HFFc6 (cell line): ENCODE measurements around the gene DGKA. TPM values are rescaled to one million over a fixed set of nuclear protein-coding genes. Genes with fewer than 3 reads are reported as not detected.

Experiments used
- DNase-seq: peaks from one replicate; pipeline ENCODE4 v3.0.0-alpha.2; 2018
- H3K27ac Mint-ChIP-seq: 2 replicates; pipeline ENCODE4 v1.8.0; 2020; ENCODE audit warnings: mild to moderate bottlenecking, mixed read lengths
- H3K27me3 Mint-ChIP-seq: 2 replicates; pipeline ENCODE4 v1.8.0; 2021; ENCODE audit warnings: mild to moderate bottlenecking, moderate library complexity, mixed read lengths; ENCODE audit not compliant: insufficient read depth
- H3K36me3 Mint-ChIP-seq: 2 replicates; pipeline ENCODE4 v1.8.0; 2021; ENCODE audit warnings: low read depth, mixed read lengths
- H3K4me1 Mint-ChIP-seq: 2 replicates; pipeline ENCODE4 v1.8.0; 2020; ENCODE audit warnings: low read depth, mixed read lengths
- H3K4me3 Mint-ChIP-seq: 2 replicates; pipeline ENCODE4 v1.8.0; 2020; ENCODE audit warnings: mild to moderate bottlenecking, moderate library complexity, mixed read lengths
- H3K9me3 Mint-ChIP-seq: 2 replicates; pipeline ENCODE4 v1.8.0; 2020; ENCODE audit warnings: mild to moderate bottlenecking, mixed read lengths
- long read RNA-seq: library from polyadenylated mRNA; unstranded; transcript quantifications from one replicate; pipeline ENCODE4 v2.0.0, GENCODE V29; 2019
- total RNA-seq, 6 experiments: library from RNA; stranded (reverse); fragmentation: NEBNext Ultra II Directional; extraction: Animal tissue kit (Norgen Biotek cat#: 25700); gene quantifications; 2 replicates in 1 of 6; 3 replicates in 5 of 6; pipeline ENCODE4 v1.2.3, GENCODE V29; 2021
- TF ChIP-seq, protein P1 (sequence below): fragments of 200-600 bp; sonication (generic); IDR thresholded peaks from 2 replicates; pipeline ENCODE4 v1.5.0; 2021; ENCODE audit warnings: antibody characterized with exemption, mild to moderate bottlenecking

The DGKA gene
- total RNA-seq: 10 to 100 TPM; 67.1 to 87.4 (median 79.6) TPM
- long read RNA-seq, transcript DGKA-202 (24 exons, 2,770 nt): major isoform, 5 of 46 reads
- long read RNA-seq, partial matches to known transcripts: 7 of 46 reads
- long read RNA-seq, other reads (novel, unspliced or antisense): 33 of 46 reads

DNA sequence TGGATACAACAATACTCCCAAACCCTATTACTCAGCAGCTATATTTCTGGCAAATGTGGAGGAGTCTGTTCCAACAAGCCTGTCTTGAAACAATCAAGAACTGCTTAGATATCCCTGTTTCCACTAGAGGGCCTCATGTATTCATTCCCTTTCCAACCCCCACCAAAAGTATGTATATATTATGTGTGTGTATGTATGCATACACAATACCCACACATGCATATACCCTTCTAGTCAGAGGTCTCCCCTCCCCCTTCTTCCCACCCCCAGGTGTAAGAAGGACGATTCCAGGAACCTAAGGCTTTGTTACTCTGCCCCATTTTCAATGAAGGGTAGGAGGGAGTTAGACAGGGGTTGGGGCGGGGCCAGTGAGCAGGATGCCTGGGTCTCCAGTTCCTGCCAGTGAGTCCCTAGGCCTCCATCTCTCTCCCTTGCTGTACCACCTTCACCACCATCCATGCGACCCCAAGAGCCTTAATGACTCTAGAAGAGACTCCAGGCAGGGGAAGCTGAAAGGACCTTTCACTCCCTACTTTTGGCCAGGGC is at the start of gene DGKA:
TSS of gene DGKA (plus strand) at position 392 of the 546 bp plus-strand sequence. CDS start 5,342 bp downstream, outside the sequence.
- H3K36me3 Mint-ChIP-seq: peaks cover 4% of the 10 kb centered on the region; the same call in 1 of the 2 replicates
- peaks cover 71% of the 10 kb centered on the region for H3K4me1 Mint-ChIP-seq
- DNase-seq: peak; percentile 71
- peak within 1 kb of the TSS; percentile 91 for H3K4me3 Mint-ChIP-seq
- TF ChIP-seq, protein P1, sequence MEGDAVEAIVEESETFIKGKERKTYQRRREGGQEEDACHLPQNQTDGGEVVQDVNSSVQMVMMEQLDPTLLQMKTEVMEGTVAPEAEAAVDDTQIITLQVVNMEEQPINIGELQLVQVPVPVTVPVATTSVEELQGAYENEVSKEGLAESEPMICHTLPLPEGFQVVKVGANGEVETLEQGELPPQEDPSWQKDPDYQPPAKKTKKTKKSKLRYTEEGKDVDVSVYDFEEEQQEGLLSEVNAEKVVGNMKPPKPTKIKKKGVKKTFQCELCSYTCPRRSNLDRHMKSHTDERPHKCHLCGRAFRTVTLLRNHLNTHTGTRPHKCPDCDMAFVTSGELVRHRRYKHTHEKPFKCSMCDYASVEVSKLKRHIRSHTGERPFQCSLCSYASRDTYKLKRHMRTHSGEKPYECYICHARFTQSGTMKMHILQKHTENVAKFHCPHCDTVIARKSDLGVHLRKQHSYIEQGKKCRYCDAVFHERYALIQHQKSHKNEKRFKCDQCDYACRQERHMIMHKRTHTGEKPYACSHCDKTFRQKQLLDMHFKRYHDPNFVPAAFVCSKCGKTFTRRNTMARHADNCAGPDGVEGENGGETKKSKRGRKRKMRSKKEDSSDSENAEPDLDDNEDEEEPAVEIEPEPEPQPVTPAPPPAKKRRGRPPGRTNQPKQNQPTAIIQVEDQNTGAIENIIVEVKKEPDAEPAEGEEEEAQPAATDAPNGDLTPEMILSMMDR: peak; percentile 79
- no peaks in the 10 kb centered on the region for H3K9me3 Mint-ChIP-seq
- H3K27me3 Mint-ChIP-seq: no peaks in the 10 kb centered on the region; the same call in 1 of the 2 replicates
- H3K27ac Mint-ChIP-seq: peak within 1 kb of the TSS; percentile 92

DNA sequence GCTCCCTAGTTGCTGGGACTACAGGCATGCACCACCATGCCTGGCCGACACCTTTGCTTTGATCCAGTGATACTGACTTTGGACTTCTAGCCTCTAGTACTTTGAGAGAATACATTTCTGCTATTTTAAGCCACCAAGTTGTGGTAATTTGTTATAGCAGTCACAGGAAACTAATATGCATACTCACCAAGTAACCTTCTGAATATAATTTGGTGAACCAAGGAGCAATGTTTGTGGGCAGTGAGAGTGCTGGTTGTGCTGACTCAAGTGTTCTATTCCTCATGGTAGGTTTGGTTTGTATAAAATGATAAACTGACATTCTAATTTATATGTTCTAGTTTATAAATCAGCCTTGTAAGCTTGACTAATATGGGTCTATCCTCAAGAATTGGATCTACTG is 45.8 kb upstream of the DGKA start:
- peaks cover 6% of the 10 kb centered on the region for H3K27me3 Mint-ChIP-seq
- no peak overlapping the region for H3K4me3 Mint-ChIP-seq
- peaks cover 4% of the 10 kb centered on the region; the same call in 1 of the 2 replicates for H3K36me3 Mint-ChIP-seq
- H3K4me1 Mint-ChIP-seq: peaks cover 14% of the 10 kb centered on the region
- H3K9me3 Mint-ChIP-seq: no peaks in the 10 kb centered on the region
- H3K27ac Mint-ChIP-seq: no peak overlapping the region
- TF ChIP-seq, protein P1: no peak
- DNase-seq: no peak

DNA sequence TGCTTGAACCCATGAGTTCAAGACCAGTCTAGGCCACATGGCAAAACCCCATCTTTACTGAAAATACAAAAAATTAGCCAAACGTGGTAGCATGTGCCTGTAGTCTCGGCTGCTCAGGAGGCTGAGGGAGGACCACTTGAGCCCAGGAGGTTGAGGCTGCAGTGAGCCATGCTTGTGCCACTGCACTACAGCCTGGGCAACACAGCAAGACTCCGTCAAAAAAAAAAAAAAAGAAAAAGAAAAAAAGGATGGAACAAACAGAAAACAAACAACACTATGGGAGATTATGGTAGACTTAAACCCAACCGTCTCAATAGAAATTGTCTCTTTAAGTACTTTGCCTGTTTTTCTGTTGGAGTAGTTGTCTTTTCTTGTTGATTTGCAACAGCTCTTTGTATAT is 39.7 kb upstream of the DGKA start:
- Mint-ChIP-seq H3K4me3 (no peak overlapping the region), H3K36me3 (peaks cover 13% of the 10 kb centered on the region), H3K27ac (no peak overlapping the region), H3K9me3 (no peaks in the 10 kb centered on the region), H3K4me1 (peaks cover 6% of the 10 kb centered on the region), H3K27me3 (no peaks in the 10 kb centered on the region; the same call in 1 of the 2 replicates)
- TF ChIP-seq, protein P1: no peak
- DNase-seq: no peak

DNA sequence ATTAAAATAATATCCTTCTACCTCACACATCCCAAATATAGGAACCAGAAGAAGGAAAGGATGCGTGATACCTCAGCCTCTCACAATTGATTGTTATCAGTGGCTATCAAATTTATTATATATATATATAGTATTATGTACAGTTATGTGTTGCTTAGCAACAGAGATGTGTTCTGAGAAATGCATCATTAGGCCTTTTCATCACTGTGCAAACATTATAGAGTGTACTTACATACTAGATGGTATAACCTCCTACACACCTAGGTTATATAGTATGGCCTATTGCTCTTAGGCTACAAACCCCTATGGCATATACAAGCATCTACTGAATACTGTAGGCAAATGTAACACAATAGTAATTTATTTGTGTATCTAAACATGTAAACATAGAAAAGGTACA is 37.2 kb upstream of the DGKA start:
- no peak overlapping the region for H3K27ac Mint-ChIP-seq
- TF ChIP-seq, protein P1: no peak
- H3K27me3 Mint-ChIP-seq: no peaks in the 10 kb centered on the region
- no peak overlapping the region for H3K4me3 Mint-ChIP-seq
- peaks cover 9% of the 10 kb centered on the region for H3K36me3 Mint-ChIP-seq
- peaks cover 2% of the 10 kb centered on the region for H3K4me1 Mint-ChIP-seq
- no peaks in the 10 kb centered on the region for H3K9me3 Mint-ChIP-seq
- no peak for DNase-seq

DNA sequence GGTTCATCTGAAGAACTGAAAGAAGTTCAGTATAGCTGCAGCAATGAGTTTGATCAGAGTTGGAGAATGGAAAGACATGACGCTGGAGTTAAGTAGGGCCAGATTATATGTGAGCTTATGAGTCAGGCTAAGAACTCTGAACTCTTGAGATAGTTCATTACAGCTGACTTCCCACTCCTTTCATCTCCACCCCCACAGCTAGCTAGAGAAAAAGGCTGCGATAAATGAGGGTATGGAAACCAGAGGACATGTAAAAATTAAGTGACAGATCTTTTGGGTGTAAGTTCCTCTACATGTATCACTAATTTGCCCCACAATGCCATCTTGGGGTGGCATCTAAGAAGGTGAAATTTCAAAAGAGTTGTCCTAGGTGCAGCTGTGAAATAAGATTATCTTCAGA is 31.9 kb upstream of the DGKA start:
- Mint-ChIP-seq H3K27me3 (peaks cover 6% of the 10 kb centered on the region), H3K4me3 (no peak overlapping the region), H3K4me1 (peaks cover 8% of the 10 kb centered on the region), H3K9me3 (no peaks in the 10 kb centered on the region), H3K27ac (peak overlapping the region; percentile 18; the same call in 1 of the 2 replicates), H3K36me3 (peaks cover 13% of the 10 kb centered on the region; the same call in 1 of the 2 replicates)
- TF ChIP-seq, protein P1: no peak
- DNase-seq: peak; percentile 1
